Measurements from ENCODE around the gene SPC24.
"Not testable (repeated sequence)": the region's sequence is repeated elsewhere in the genome, so short reads cannot be mapped to it uniquely, and the experiment has no call there.

The SPC24 gene

DNA sequence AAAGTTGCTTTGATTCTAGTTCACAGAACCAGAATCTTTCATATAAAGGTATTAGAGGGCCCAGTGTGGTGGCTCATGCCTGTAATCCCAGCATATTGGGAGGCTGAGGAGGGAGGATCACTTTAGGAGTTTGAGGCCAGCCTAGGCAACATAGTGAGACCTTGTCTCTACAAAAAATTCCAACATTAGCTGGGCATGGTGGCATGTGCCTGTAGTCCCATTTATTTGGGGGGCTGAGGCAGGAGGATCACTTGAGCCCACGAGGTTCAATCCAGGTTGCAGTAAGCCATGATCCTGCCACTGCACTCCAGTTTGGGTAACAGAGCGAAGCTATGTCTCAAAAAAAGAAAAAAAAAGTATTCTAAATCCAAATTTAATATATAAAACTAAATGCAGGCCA is 57.3 kb downstream of the SPC24 start:
- no peak for DNase-seq (ENCODE audit: extremely low read depth in 1 of 2, low read depth in 1 of 2)

- not testable (repeated sequence) for DNase-seq (ENCODE audit: extremely low read depth in 1 of 2, low read depth in 1 of 2)
Measured at GRCh38 chr19:11097367-11097766, 58.2 kb downstream of the SPC24 start.

GRCh38 chr19:11096210-11096841 is 59.3 kb downstream of the SPC24 start:
- no peak for DNase-seq (ENCODE audit: extremely low read depth in 1 of 2, low read depth in 1 of 2)
